ENCODE data around the gene AUTS2. TPM values are rescaled to one million over a fixed set of nuclear protein-coding genes. Genes with fewer than 3 reads are reported as not detected.

AUTS2 gene
- total RNA-seq, 1 experiment from 2014 or later, result 256 TPM

DNA sequence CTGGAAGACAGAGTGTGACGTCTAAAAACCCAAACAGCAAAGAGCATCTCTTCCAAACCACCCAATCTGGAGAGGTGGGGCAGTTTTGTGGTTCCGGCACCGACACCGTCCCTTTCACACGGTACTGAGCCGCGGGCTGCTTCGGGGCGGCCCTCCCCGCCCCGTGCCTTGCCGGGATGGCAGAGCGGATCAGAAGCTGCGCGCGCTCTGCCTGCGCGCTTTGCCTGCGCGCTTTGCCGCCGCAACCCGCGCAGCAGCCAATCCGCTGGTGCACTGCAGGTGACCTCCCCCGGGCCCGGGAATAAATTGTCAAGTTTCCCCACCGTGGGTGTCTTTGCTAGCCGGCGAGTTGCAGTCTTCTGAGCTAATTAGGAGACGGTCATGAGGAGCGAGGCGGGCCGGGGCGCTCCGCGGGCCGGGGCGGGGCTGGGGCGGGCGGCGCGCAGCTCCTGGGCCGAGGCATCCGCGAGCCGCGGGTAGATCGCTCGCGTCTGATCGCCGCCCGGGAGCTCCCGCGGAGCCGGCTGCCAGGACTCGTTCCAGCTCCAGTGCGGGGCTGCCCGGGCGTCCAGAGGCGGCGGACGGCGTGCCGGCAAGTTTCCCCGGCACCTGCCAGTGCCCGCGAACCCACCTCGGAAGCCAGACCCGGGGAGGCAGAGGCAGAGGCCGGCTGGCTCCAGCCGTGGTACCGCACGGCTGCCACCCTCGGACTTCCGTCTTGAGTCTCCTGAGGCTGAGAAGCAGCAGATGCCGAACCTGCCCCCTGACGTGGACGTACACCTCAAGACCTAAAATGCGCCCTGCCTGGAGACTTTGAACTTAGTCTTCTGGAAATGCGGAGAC, 997.7 kb downstream of the AUTS2 start:
- Histone ChIP-seq H2BK120ac (ENCODE audit: low read depth, low read length, poor library complexity, severe bottlenecking) (no peak overlapping the region), H3K27ac (ENCODE audit: insufficient read length, low read depth, low read length) (no peak overlapping the region), H3K27me3 (ENCODE audit: insufficient read depth, low read length) (peaks cover 25% of the 10 kb centered on the region; the same call in 1 of the 2 replicates), H2BK15ac (ENCODE audit: low read depth, low read length) (no peak overlapping the region), H4K91ac (ENCODE audit: insufficient read length, low read depth, low read length) (no peak overlapping the region), H4K5ac (ENCODE audit: insufficient read length, low read depth, low read length) (no peak overlapping the region), H3K9me3 (ENCODE audit: control insufficient read depth, low read depth, low read length) (no peaks in the 10 kb centered on the region), H3K4me2 (ENCODE audit: insufficient read depth, insufficient read length, low read length) (peak overlapping the region; percentile 92), H2BK5ac (ENCODE audit: insufficient read length, low read length) (no peak overlapping the region), H3K56ac (ENCODE audit: insufficient read length, low read depth, low read length) (no peak overlapping the region), H2BK12ac (ENCODE audit: insufficient read length, low read depth, low read length) (no peak overlapping the region), H3K18ac (ENCODE audit: insufficient read length, low read depth, low read length) (peak overlapping the region; percentile 21), H4K20me1 (ENCODE audit: control insufficient read depth, insufficient read depth, insufficient read length) (peaks cover 3% of the 10 kb centered on the region), H2AK5ac (ENCODE audit: insufficient read length, low read length) (no peak overlapping the region), H4K8ac (replicated peaks; ENCODE audit: insufficient read length, low read depth, low read length) (no peak overlapping the region), H3K4ac (ENCODE audit: low read depth, low read length) (no peak overlapping the region), H3K23ac (ENCODE audit: insufficient read length, low read depth, low read length) (no peak overlapping the region), H3K23me2 (ENCODE audit: insufficient read length, low read depth, low read length, poor library complexity, severe bottlenecking) (peaks cover 5% of the 10 kb centered on the region), H3T11ph (ENCODE audit: low read length) (no peak overlapping the region), H2AFZ (ENCODE audit: low read length) (no peak overlapping the region), H3K9ac (ENCODE audit: extremely low read depth, insufficient read length, low read length) (no peak overlapping the region), H3K14ac (ENCODE audit: insufficient read depth, low read length) (no peak overlapping the region), H3K79me1 (ENCODE audit: insufficient read depth, low read depth, low read length, poor library complexity, severe bottlenecking) (no peaks in the 10 kb centered on the region), H3K79me2 (ENCODE audit: insufficient read depth, low read length) (no peaks in the 10 kb centered on the region), H3K4me1 (ENCODE audit: insufficient read depth, low read length) (no peaks in the 10 kb centered on the region; the same call in 1 of the 2 replicates), H2BK20ac (ENCODE audit: low read depth, low read length, poor library complexity, severe bottlenecking) (no peak overlapping the region)
- TF ChIP-seq, protein P1, sequence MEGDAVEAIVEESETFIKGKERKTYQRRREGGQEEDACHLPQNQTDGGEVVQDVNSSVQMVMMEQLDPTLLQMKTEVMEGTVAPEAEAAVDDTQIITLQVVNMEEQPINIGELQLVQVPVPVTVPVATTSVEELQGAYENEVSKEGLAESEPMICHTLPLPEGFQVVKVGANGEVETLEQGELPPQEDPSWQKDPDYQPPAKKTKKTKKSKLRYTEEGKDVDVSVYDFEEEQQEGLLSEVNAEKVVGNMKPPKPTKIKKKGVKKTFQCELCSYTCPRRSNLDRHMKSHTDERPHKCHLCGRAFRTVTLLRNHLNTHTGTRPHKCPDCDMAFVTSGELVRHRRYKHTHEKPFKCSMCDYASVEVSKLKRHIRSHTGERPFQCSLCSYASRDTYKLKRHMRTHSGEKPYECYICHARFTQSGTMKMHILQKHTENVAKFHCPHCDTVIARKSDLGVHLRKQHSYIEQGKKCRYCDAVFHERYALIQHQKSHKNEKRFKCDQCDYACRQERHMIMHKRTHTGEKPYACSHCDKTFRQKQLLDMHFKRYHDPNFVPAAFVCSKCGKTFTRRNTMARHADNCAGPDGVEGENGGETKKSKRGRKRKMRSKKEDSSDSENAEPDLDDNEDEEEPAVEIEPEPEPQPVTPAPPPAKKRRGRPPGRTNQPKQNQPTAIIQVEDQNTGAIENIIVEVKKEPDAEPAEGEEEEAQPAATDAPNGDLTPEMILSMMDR (conservative IDR thresholded peaks at IDR 0.05), result no peak
- Mint-ChIP-seq H3K4me3 (peak overlapping the region; percentile 68 to 84), H3K27ac (no peak overlapping the region), H3K27me3 (ENCODE audit: low read depth) (peaks cover 79% of the 10 kb centered on the region), H3K9me3 (peaks cover 4 to 6% of the 10 kb centered on the region in 2 experiments; a peak in 4 of 5 replicates), H3K4me1 (peaks cover 36 to 53% of the 10 kb centered on the region in 2 experiments), H3K36me3 (ENCODE audit: insufficient read depth in 1 of 3, low read depth in 3 of 3) (peaks cover 4 to 6% (median 5%) of the 10 kb centered on the region in 3 experiments; a peak in 6 of 7 replicates)
- peak; percentile 62 for DNase-seq
- no CpG with 5 or more reads among the region's 82 CpGs for WGBS (ENCODE audit: extremely low coverage, insufficient read length, low lambda C conversion rate)

All from H9 (cell line).